ENCODE data around the gene ZBTB21. TPM values are rescaled to one million over a fixed set of nuclear protein-coding genes. Genes with fewer than 3 reads are reported as not detected.
"Not testable (repeated sequence)": the region's sequence is repeated elsewhere in the genome, so short reads cannot be mapped to it uniquely, and the experiment has no call there.

ZBTB21 gene
- total RNA-seq, 1 donor from 2014 or later, result 16.5 TPM

- intact Hi-C loops (cut with micrococcal nuclease), result no loop called here
Observed at GRCh38 chr21:41955516-41955915, 54.6 kb downstream of the ZBTB21 start.

DNA sequence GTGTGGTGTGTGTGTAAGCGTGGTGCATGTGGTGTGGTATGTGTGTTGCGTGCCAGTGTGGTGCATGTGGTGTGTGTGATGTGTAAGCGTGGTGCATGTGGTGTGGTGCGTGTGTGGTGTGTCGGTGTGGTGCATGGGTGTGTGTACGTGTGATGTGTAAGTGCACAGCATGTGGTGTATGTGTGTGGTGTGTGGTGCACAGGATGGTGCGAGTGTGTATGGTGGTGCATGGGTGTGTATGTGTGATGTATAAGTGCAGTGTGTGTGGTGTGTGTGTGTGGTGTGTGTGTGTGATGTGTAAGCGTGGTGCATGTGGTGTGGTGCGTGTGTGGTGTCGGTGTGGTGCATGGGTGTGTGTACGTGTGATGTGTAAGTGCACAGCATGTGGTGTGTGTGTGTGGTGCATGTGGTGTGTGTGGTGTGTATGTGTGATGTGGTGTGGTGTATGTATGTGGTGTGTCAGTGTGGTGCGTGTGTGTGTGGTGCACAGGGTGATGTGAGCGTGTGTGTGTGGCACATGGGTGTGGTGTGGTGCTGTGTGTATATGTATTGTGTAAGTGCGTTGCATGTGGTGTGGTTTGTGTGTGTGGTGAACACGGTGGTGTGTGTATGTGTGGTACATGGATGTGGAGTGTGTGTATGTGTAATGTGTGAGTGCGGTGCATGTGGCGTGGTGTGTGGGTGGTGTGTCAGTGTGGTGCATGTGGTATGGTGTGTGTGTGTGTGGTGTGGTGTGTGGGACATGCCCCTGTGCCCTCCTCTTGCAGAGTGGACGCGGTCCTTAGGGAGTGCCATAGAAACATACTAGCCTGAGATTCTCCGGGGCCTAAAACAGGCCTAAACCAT is 55.3 kb downstream of the ZBTB21 start:
- intact Hi-C loops (cut with micrococcal nuclease), result no loop called here

- intact Hi-C loops (cut with micrococcal nuclease), result no loop called here
Observed at GRCh38 chr21:41953831-41954653, 56.1 kb downstream of the ZBTB21 start, which contains the start of gene C2CD2. Gene C2CD2 (minus strand): TSS chr21:41954018. CDS start chr21:41953648, 370 bp downstream.

DNA sequence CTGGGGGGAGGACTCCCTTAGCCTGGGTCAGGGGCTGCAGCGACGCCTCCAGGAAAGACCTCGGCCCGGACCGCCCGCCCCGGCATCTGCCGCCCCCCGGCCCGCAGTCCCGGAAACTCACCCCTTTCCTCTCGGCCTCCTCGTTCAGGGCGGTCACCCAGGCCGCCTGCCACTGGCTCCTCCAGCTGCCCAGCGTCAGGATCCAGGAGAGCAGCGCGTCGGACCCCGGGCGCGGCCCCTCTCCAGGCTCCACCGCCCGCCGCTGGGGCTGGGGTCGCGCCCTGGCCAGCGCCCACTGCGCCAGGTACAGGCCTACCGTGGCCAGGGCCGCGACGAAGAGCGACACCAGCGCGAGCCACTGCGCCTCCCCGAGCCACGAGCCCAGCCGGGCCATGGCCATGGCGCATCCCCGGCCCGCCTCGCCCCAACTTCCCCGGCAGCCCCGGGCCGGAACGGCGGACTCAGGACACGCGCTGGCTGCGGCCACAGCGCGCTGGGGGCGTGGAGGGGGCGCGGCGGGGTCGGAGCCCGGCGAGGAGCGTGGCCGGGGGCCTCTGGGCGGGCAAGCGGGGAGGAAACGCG is 56.8 kb downstream of the ZBTB21 start:
- intact Hi-C loops (cut with micrococcal nuclease), result no loop called here

DNA sequence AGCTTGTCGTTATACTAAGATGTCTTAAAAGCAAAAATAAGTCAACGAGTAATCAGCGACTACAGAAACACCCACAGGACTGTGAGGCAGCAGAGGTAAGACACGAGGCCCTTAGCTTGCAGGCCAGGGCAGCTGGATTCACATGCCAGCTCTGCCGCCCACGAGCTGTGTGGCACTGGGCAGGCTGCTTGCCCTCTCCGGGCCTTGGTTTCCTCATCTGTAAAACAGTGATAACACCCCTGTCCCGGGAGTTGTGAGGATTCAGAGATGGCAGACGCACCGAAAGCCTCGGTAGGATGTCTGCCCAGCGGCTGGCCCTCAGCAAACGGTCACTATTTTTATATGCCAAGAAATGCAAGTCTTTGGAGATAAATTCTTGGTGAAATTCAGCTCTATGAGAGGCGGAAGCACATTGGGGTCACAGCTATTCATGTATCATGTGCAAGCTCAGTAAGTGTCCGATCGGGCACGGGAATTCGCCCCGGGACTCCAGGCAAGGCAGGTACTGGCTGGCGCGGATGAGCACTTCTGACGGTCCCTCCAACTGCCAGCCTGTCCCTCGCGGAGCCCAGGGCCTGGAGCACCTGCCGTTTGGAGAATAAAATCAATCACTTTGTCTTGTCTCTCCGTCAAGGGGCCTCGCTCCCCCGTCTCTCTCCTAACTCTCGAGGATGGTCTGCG is 57.5 kb downstream of the ZBTB21 start:
- intact Hi-C loops (cut with micrococcal nuclease), result no loop called here

DNA sequence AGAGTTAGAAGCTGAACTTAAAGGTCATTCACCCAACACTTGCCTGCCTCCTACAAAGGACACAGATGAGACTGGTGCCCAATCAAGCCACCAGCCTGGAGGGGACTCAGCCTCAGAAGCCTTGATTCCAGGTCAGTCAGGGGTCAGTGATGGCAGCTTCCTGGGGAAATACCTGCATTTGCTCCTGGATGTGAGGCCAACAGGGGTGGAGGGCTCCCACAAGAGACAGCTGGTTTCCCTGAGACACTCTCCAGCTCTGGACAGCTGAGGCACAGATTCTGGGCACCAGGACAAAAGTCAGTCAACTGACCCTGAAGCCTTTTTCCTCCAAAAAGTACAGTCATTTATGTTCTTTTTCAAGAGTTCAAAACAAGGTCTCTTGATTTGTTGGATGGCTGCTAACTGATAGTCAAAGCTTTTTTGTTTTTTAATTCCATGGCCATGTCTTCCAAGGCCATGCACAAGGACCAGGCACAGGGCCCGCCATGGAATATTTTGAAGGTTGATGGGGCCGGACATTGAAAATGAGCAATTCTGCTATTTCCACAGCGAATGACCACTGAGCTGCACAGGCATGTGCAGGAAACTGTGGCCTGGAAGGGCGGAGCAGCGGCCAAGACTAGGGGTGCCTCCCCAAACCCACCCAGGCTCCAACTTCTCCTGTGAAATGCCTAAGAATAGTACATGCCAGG is 58.1 kb downstream of the ZBTB21 start:
- intact Hi-C loops (cut with micrococcal nuclease), result no loop called here

DNA sequence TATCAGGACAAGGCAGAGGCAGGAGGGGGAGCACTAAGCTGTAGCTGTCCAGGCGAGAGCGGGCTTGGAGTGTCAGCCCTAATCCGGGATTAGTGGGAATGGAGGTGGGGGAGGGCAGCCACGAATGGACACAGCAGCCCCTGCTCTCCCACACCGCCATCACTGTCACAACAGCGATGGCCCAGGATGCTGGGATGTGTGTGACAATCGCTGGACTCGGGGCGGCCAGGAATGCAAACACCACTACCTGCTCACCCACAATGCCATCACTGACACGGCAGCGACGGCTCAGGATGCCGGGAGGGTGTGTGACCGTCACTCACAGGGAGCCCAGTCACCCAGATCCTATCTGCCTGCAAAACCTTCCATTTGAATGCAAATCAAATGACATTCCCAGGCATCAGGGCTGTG is 59.2 kb downstream of the ZBTB21 start:
- intact Hi-C loops (cut with micrococcal nuclease), result no loop called here

GRCh38 chr21:41949631-41950030 is 60.5 kb downstream of the ZBTB21 start:
- intact Hi-C loops (cut with micrococcal nuclease), result not testable (repeated sequence)

DNA sequence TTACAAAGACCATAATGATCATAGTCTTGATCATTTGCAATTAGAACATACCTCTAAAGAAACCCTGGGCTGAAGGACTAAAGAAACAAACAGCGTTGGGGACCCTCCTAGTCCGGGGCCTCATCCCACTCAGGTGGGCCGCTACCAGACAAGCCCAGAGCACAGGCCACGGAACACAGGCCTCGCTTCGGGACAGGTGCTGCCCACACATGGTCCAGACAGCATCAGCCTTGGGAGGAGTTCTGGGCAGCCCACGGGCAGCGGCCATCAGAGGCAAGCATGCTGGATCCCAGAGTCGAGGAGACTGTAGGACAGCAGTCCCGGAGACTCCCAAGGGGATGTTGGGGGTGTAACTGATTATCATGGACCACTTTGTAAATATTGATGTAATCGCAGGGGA is 61.3 kb downstream of the ZBTB21 start:
- intact Hi-C loops (cut with micrococcal nuclease), result no loop called here

GRCh38 chr21:41948078-41948895 is 61.9 kb downstream of the ZBTB21 start:
- intact Hi-C loops (cut with micrococcal nuclease), result no loop called here

DNA sequence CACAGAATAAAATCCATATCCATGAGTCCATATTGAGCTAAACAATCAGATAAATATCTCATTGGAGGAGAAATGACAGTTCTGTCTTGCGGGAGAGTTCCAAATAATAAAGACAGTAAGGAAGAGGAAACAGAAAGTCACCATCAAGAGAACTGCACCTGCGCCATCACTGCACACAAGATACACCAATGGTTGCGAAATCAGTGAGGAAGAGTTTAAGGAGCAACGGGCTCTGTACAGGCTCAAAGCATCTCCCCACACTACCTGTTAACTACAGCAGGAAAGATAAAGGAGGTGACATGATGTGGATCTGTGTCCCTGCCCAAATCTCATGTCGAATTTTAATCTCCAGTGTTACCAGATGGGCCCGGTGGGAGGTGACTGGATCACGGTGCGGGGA is 64.2 kb downstream of the ZBTB21 start:
- intact Hi-C loops (cut with micrococcal nuclease), result no loop called here

DNA sequence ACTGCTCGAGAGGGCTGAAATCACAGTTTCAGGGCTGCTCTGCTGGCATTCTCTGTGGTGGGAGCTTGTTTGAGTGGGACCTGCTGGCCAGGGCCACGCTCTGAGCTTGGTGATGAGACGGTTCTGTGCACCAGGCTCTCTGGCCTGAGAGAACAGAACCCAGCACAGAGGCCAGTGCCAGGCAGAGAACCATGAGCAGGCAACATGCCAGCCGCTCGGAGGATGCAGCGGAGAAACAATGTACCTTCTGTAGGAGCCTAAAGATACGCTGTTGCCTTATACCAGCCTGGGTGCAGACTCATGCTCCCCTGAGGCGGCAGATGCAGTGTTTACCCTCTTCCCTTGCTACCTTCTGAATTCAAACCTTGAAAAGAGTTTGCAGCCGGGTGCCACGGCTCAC is 66.3 kb downstream of the ZBTB21 start:
- intact Hi-C loops (cut with micrococcal nuclease), result no loop called here

- intact Hi-C loops (cut with micrococcal nuclease), result no loop called here
Observed at GRCh38 chr21:41942457-41942856, 67.7 kb downstream of the ZBTB21 start.

DNA sequence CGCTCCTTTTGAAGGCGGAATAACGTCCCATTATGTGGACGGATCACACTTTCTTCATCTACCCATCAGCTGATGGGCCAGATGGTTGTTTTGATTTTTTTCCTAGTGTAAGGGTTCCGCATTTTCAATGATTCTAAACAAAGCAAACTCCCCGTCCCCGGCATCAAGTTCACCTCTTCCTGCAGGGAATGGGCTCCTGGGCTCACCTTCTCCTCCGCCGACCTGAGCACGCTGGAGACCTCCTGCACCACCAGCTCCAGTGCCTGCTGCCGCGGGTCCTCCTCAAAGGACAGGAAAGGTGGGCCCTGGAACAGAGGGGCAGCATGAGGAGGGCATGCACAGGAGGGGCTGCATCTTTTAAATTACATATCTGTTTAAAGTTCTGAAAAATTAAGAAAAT is 68.2 kb downstream of the ZBTB21 start:
- intact Hi-C loops (cut with micrococcal nuclease), result no loop called here

- intact Hi-C loops (cut with micrococcal nuclease), result no loop called here
Observed at GRCh38 chr21:41940431-41940830, 69.7 kb downstream of the ZBTB21 start.

DNA sequence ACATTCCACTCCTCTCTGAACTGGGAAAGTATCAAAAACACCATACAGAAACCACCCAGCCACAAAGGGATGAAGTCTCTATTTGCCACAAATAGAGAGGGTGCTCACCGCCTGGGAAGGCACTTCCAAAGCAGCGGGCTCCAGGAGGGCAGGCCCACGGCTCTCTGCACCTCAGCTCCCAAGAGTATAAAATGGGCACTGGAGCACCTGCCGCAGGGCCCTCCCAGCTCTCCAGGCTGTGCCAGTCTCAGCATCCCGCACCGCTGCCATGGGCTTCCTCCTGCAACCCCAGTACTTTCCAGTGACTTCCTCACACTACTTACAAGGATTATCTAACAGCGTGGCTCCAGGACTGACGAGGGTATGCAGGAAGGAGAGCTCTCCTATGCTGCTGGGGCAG is 70.8 kb downstream of the ZBTB21 start:
- intact Hi-C loops (cut with micrococcal nuclease), result no loop called here
